ENCODE results near the gene FAXC. TPM values are rescaled to one million over a fixed set of nuclear protein-coding genes. Genes with fewer than 3 reads are reported as not detected.
A peak's percentile ranks its signal among the peaks of the same experiment; 100 is the strongest.

The FAXC gene
- total RNA-seq, 1 donor from 2014 or later: 68.9 TPM

DNA sequence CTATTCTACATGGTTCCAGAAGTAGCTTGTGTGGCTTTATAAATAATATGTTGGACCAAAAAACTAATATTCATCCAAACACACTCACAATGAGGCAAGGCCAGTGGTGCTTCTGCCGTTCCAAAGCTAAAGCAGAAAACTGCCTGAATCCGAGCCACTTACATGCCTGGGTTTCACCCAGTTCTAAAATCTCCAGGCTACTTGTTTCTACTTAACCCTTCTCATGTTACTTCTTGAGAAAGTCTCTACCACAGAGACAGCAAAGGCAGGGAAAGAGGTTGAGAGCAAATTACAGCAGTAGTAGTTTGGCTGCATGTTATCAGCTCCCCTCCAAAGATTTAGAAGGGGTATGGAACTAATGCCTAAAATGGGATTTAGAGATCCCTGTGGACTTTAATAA, 62.0 kb downstream of the FAXC start:
- DNase-seq: no peak
- peaks cover 2% of the 10 kb centered on the region for H3K9me3 Mint-ChIP-seq (ENCODE audit: unreplicated experiment)
- TF ChIP-seq, protein P1, sequence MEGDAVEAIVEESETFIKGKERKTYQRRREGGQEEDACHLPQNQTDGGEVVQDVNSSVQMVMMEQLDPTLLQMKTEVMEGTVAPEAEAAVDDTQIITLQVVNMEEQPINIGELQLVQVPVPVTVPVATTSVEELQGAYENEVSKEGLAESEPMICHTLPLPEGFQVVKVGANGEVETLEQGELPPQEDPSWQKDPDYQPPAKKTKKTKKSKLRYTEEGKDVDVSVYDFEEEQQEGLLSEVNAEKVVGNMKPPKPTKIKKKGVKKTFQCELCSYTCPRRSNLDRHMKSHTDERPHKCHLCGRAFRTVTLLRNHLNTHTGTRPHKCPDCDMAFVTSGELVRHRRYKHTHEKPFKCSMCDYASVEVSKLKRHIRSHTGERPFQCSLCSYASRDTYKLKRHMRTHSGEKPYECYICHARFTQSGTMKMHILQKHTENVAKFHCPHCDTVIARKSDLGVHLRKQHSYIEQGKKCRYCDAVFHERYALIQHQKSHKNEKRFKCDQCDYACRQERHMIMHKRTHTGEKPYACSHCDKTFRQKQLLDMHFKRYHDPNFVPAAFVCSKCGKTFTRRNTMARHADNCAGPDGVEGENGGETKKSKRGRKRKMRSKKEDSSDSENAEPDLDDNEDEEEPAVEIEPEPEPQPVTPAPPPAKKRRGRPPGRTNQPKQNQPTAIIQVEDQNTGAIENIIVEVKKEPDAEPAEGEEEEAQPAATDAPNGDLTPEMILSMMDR (IDR thresholded peaks at IDR 0.05; ENCODE audit: partially characterized antibody, unreplicated experiment): no peak
- H3K4me1 Mint-ChIP-seq (ENCODE audit: low read depth, unreplicated experiment): peaks cover 6% of the 10 kb centered on the region
- H3K27me3 Mint-ChIP-seq (ENCODE audit: unreplicated experiment): peaks cover 1% of the 10 kb centered on the region
- no peak overlapping the region for H3K27ac Mint-ChIP-seq (ENCODE audit: unreplicated experiment)
- H3K36me3 Mint-ChIP-seq (ENCODE audit: unreplicated experiment): peaks cover 5% of the 10 kb centered on the region
- no peak overlapping the region for H3K4me3 Mint-ChIP-seq (ENCODE audit: unreplicated experiment)

GRCh38 chr6:99285881-99286280, 63.6 kb downstream of the FAXC start:
- no peak for DNase-seq
- no peaks in the 10 kb centered on the region for H3K27me3 Mint-ChIP-seq (ENCODE audit: unreplicated experiment)
- no peak overlapping the region for H3K27ac Mint-ChIP-seq (ENCODE audit: unreplicated experiment)
- peaks cover 5% of the 10 kb centered on the region for H3K36me3 Mint-ChIP-seq (ENCODE audit: unreplicated experiment)
- peaks cover 6% of the 10 kb centered on the region for H3K4me1 Mint-ChIP-seq (ENCODE audit: low read depth, unreplicated experiment)
- TF ChIP-seq, protein P1 (IDR thresholded peaks at IDR 0.05; ENCODE audit: partially characterized antibody, unreplicated experiment): no peak
- H3K9me3 Mint-ChIP-seq (ENCODE audit: unreplicated experiment): peaks cover 2% of the 10 kb centered on the region
- no peak overlapping the region for H3K4me3 Mint-ChIP-seq (ENCODE audit: unreplicated experiment)

- Mint-ChIP-seq H3K36me3 (ENCODE audit: unreplicated experiment) (no peaks in the 10 kb centered on the region), H3K4me1 (ENCODE audit: low read depth, unreplicated experiment) (peaks cover under 1% of the 10 kb centered on the region), H3K9me3 (ENCODE audit: unreplicated experiment) (no peaks in the 10 kb centered on the region), H3K27ac (ENCODE audit: unreplicated experiment) (no peak overlapping the region), H3K4me3 (ENCODE audit: unreplicated experiment) (no peak overlapping the region), H3K27me3 (ENCODE audit: unreplicated experiment) (no peaks in the 10 kb centered on the region)
- TF ChIP-seq, protein P1 (IDR thresholded peaks at IDR 0.05; ENCODE audit: partially characterized antibody, unreplicated experiment): peak; percentile 38
- DNase-seq: no peak
Measured at GRCh38 chr6:99282479-99283062, 66.9 kb downstream of the FAXC start.

DNA sequence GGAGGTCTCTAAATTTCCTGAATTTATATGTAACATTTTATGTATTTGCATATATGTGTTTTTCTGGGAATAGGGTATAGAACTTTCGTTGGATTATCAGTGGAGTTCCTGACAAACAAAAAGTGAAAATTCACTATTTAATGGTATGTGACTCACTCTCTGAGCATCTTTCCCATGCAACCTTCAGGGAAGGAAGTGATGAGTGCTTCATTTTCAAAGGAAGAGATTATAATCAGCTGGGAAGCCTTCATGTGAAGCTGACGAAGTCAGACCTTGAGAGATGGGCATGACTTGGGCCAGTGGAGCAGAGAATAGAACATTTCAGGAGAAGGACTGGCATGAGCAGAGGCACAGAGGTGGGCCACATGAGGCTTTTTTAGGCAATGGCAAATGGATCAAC, 72.7 kb downstream of the FAXC start:
- H3K27ac Mint-ChIP-seq (ENCODE audit: unreplicated experiment): no peak overlapping the region
- H3K36me3 Mint-ChIP-seq (ENCODE audit: unreplicated experiment): no peaks in the 10 kb centered on the region
- no peak for DNase-seq
- no peak overlapping the region for H3K4me3 Mint-ChIP-seq (ENCODE audit: unreplicated experiment)
- H3K4me1 Mint-ChIP-seq (ENCODE audit: low read depth, unreplicated experiment): no peaks in the 10 kb centered on the region
- H3K9me3 Mint-ChIP-seq (ENCODE audit: unreplicated experiment): no peaks in the 10 kb centered on the region
- H3K27me3 Mint-ChIP-seq (ENCODE audit: unreplicated experiment): no peaks in the 10 kb centered on the region
- TF ChIP-seq, protein P1 (IDR thresholded peaks at IDR 0.05; ENCODE audit: partially characterized antibody, unreplicated experiment): no peak

DNA sequence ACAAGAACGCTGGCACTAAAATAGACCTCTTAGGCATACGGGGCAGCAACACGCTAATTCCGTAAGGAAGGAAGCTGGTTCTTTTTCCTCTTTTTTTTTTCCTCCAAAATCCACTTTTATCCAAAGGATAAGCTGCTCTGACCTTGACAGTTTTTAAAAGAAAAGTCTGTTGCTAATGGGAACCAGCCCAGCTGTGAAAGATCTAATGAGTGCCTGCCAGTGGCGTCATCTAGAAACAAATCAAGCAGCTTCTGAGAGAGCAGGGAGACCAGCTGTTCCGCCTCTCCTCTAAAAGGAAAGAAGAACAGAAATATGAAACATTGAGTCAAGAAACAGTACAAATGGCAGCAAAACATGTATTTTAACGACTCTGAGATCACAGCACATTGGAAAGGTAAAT, 78.6 kb downstream of the FAXC start:
- no peak overlapping the region for H3K27ac Mint-ChIP-seq (ENCODE audit: unreplicated experiment)
- H3K27me3 Mint-ChIP-seq (ENCODE audit: unreplicated experiment): no peaks in the 10 kb centered on the region
- no peaks in the 10 kb centered on the region for H3K36me3 Mint-ChIP-seq (ENCODE audit: unreplicated experiment)
- no peak overlapping the region for H3K4me3 Mint-ChIP-seq (ENCODE audit: unreplicated experiment)
- TF ChIP-seq, protein P1 (IDR thresholded peaks at IDR 0.05; ENCODE audit: partially characterized antibody, unreplicated experiment): no peak
- H3K9me3 Mint-ChIP-seq (ENCODE audit: unreplicated experiment): peaks cover 1% of the 10 kb centered on the region
- H3K4me1 Mint-ChIP-seq (ENCODE audit: low read depth, unreplicated experiment): peaks cover 2% of the 10 kb centered on the region
- DNase-seq: no peak
